Islet of Langerhans (tissue), 1 donor: ENCODE measurements around the gene MAGI1.
A peak's percentile ranks its signal among the peaks of the same experiment; 100 is the strongest.

Experiments
- FAIRE-seq: peaks from one replicate; lab custom pipeline; 2011; peaks lifted over from hg19 to GRCh38; lab: Jason Lieb, UNC

MAGI1 gene

DNA sequence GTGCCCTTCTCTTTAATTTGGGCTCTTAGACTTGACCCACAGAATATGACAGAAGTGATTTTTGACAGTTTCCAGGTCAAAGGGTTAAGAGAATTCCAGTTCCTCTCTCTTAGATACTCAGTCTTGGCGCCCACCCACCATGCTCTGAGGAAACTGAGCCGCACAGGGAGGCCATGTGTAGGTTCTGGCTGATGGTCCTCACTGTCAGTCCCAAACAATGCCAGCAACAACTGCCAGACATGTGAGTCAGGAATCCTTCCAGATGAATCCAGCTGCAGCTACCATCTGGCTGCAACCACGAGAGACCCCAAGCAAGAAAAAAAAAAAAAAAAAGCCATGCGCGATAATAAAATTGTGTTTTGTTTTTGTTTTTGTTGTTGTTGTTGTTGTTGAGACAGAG lies 326.6 kb downstream of the MAGI1 start:
- no peak for FAIRE-seq

DNA sequence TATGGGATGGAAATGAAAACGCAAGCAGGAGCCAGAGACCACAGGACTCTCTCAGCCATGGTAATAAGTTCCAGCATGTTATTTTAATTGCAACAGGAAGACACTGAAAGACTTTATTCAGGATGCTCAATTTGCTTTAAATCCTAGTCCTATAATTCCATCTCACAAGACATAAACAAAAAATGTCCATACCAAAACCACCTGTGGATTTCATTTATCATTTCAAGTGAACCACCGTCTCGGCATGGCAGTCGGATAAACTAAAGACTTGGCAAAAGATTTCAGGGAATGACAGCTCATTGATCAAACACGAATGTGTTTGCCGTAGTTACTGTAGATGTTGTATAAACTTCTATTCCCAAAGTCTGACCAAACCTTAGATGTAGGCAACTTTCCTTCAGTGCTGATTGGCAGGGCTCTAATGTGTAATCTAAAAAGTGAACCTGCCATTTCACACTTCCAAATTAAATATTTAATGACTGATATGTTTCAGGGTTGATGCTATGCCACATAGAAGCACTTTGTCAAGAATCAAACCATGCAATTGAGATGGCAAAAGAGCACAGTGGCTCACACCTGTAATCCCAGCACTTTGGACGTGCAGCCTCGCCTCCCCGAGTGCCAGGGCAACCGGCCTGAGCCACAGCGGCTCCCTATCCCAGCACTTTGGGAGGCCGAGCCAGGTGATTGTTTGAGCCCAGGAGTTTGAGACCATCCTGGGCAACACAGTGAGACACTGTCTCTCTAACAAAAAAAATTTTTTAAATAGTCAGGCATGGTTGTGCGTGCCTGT lies 331.7 kb downstream of the MAGI1 start:
- FAIRE-seq: no peak

DNA sequence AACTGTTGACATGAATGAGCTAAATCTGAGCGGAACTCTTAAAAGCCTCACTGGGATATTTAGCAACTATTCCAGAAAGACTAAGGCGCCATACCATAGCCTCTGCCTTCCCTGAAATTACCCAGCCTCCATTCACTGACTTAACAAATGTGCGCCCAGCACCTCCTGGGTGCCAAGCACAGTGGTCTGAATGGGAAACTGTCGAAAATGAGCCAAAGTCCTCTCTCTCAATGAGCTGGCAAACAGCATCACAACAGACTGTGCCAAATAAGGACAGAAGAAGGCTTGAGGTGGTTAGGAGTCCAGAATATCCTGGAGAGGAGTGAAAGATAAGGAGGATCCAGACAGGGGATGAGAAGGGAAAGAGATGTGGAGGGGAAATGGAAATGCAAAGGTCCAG lies 332.4 kb downstream of the MAGI1 start:
- FAIRE-seq: no peak

DNA sequence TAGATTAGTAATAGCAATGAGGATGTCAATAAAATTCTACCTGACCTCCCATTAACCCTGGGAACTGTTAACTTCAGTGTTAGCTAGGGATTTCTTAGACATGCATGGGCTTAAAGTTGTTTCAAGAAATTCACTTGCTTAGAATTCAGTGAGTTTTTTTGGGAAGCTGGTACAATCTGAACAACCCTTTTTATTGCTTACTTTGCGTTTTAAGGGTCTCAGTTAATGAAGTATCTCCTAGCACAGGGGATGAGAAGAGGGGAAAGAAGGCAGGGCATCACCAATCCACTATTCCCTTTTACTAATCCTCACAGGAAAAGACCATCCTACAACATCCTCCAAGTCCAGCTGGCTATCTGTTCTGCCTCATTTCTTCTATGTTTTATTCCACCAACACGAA lies 334.9 kb downstream of the MAGI1 start:
- FAIRE-seq: no peak

DNA sequence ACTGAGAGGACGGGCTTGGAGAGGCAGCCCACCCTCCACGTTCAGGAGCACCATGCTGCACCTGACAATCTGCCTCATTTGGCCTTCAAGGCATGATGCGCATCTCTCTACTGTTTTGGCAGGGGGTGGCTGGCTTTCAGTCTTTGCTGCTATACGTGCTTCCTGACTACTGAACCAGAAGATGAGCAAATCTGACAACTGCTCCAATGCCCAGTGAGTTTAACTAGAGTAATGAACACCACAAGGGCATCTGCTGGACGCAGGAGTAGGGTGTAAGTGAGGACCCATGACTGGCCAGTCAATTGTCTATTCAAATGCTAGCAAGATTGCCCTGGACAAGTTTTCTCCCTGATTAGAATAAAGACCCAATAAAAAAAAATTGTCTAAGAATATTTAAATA lies 335.7 kb downstream of the MAGI1 start:
- no peak for FAIRE-seq

DNA sequence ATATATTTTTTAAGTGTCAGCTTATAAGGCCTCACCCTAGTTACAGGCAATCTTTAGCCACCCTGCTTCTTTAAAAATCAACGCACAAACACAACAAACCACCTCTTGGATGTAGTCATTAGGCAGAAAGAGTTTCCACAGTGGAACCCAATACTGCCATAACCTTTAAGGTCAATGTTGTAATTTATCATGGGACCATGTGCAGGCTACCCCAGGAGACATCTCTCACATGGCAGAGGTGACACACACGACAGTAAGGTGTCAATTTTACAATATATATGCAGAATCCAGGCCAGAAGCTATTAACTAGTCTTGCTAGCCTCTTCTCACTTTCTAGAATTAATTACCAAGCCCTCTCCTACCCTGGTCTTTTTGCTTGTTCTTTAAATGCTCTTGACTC lies 336.5 kb downstream of the MAGI1 start:
- no peak for FAIRE-seq

DNA sequence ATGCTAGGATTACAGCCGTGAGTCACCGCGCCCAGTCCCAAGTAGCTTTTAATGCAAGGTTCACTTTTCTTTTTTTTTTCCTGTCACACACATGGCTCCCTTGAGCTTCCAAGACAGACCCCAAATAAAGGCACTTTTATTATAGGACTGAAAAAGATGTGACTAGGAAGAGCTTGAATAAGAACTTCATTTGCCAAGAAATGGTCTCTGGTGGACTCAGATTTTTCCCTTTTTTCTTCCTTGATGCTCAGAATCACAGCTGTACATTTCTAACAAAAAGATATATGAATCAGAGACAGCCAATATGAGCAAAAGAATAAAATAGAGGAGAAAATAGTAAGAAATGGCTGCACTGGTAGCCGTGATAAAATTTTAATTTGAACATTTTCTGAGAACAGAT lies 337.2 kb downstream of the MAGI1 start:
- FAIRE-seq: no peak

DNA sequence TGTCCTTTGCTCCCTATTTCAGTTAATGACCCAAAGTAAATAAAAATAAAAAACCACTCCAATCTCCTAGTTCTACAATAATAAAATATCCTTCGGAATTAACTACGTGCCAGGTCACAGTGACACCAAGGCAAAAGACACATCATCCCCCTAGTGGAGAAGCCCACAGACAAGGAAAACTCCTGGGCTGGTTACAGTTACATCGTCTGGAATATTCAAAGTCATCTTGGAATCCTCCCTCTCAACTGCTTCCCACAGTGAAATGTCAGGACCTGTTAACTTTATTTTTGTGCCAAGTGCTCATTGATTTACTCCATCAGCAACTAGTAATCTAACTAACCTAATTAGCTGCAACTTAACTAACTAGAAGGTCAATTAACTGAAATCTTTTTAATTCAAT lies 349.3 kb downstream of the MAGI1 start:
- no peak for FAIRE-seq

DNA sequence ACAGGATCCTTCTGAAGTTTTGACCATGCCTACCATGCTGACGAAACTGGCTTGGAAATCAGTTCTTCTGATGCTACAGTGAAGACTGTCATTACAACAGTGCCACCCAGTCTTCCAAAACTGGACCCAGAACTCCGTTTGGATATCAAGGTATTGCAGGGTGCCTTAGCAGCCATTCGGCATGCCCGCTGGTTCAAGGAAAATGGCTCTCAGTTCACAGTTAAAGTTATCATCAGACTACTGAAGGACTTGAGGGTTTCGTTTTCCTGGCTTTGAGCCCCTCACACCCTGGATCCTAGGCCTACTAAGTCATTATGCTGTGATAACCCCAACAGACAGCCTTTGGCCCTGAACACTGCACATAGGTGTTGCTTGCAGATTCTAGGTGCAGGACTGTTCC lies 351.0 kb downstream of the MAGI1 start:
- no peak for FAIRE-seq

DNA sequence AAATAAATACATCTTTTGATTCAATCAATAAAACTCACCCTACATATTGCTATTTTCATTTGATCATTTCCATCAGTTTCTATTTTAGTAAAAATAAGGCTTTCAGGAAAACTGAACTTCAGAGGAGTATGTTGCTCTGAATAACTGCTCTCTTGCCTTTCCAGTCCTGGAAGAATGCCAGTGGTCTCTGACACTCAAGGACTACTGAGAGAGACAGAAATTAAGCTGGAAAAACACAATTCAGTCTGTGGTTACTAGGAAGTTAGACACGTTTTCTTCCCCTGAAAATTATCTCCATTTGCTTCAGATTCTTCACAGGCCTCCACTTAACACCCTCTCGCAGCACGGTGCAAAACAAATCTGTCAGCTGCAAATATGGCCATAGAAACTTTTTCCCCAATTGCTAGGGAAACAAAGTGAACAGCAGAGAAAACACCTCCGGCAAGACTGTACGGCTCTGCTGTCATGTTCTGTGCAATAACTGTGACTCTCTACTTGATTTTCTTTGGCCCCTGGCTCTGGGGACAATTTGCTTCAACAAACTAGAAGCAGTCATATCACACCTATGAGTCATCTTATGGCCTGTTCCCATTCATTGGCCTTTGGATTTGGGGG lies 353.0 kb downstream of the MAGI1 start:
- FAIRE-seq: peak; percentile 93

DNA sequence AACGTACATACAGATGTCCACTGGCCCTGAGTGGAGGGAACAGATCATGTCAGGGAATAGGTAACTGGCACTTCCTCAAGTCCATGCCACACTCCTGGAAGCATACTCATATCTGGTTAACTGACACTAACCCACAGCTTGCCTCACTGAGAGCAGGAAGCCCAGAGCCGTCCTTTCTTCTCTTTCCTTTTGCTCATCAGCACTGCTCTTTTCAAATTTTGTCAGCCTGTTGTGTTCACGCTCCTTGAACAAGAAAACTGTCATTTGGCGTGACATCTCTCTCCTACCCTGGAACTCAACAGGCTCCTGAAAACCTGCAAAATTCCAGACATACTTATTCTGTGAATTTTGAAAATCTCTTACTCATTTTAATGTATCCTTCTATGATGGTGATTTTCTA lies 360.2 kb downstream of the MAGI1 start:
- FAIRE-seq: no peak

DNA sequence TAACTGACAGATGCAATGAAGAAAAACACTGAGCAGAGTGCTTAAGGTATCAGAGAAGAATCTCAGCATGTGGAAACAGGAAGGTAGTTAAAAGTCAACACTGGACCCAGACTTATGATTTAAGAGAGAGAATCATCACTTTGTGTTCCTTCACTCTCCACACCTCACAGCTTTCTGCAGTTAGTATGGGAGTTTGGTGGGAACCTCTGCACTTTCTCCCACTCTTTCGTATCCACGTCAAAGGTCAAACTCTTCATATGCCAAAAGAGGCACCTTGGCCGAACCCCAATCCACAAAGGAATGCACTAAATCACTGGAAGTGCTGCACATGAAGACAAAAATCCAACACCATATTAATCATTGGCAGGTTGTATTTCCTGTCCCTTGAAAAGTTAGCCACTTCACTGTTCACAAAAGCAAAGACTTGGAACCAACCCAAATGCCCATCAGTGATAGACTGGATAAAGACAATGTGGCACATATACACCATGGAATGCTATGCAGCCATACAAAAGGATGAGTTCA lies 361.2 kb downstream of the MAGI1 start:
- FAIRE-seq: no peak

DNA sequence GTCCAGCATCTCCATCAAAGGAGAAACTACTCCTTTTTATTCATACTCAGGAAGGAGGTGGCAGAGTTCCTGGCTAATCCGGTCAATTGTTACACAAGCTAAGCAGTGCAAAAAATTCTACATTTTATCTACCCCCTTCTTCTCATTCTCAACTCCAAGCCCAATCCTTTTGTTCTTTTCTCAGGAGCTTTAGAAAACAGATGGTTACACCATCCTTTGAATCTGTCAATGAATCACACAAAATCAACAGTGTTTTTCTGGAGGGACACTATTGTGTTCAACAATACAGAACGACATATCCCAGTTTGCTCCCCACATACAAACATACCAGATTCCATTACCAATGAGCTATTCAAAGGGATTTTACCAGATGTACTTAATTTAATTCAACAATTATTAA lies 362.1 kb downstream of the MAGI1 start:
- FAIRE-seq: peak; percentile 41

DNA sequence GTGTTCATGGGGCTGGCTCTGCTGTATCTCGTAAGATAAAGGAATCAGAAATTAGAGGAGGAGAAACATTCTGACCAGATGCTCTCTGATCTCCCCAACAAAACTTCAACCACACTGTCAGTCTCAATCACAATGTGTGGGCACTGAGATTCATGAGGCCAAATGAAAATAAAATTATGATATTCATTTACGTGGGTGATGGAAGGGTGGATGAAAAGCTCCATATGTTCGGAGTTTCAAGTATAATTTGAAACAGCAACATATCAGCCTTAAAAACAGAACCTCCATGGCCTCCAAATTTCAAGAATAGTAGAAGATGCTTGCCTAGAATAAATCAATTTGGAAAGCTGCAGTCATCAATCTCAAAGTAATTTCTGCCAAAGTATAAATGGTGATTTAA lies 363.7 kb downstream of the MAGI1 start:
- FAIRE-seq: no peak

DNA sequence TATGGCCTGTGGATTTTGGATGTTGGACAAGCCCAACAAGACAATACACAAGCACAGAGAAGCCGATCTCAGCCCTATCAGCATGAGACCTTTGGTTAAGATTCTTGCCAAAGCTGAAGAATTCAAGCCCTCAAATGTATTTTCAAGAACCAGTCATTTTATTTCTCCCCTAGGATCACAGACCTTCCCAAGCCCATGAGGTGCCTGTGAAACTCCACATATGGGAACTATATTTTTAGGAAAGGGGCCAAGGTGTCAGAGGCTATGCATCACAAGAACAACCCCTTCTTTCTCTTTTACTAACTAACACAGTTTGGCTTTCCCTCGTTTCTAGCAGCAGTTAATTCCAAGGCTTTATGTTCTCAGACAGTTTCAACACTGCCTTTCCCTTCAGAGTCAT lies 364.5 kb downstream of the MAGI1 start:
- no peak for FAIRE-seq

DNA sequence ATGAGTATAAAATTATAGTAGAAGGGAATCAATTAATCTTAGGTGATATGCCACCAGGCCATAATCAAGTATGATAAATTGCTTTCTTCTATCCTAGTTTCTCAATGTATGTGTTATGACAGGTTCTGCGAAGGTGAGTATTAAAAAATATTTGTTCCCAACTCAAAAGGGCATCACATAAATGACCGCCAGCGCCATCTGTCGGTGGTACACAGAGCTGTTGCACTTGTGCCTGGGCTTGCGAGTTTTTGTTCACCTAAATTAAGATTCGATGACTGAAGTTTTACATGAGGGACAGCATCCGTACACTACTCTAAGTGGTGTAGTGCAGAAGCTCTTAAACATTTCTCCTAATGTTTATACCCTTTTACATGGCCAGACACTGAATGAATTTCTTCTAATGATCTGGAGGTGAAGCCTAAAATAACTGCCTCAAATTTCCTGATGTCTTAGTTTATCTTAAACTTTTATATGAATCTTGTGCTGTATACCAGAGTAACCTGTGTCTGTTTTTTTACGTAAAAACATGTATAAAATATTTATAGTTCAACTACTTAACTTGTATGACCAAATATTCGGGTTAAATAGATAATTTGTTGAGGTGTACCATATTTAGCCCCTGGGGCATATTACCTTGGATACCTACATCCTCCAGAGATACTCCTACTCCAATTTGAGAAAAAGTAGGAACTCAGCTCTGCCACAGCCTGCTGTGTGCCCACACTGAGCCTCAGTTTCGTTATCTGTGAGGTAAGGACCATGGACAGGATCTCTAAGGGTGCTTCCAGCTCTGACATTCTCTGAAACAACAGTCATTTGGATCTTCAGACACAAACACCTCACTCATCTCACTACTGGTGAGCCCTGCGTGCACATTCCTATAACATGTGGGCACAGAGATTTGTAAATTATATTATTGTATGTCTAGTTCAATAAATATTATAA lies 365.6 kb downstream of the MAGI1 start:
- FAIRE-seq: peak; percentile 62

DNA sequence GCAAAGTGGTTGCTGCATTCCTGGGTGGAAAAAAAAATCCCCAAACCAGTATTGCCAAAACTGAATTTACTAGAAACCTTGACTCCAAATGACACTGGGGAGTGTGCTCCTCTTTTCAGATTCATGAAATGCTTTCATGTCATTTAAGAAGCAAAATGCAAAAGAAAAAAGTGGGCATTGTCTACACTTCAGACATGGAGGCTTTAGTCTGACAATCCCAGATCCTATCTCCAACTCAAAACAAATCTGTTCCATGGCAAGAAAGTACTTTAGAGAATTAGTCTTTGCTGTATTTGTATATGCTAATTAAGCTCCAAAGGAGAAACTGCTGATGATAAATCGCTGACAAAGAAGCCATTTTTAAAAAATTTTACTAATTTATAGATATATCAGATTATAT lies 366.7 kb downstream of the MAGI1 start:
- no peak for FAIRE-seq

DNA sequence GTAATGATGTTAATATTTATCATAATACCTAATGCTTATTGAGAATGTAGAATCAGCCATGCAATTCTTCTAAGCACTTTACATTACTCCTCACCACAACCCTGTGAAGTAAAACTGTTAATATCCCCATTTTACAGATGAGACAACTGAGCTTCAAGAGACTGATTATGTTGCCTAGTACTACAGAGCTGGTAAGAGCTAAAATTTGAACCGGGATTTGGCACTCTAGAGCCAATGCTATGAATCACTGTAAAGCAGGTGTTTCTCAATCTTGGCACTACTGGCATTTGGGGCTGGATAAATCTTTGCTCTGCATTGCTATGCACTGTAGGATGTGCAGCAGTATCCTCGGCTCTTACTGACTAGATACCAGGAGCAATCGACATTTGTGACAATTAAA lies 367.7 kb downstream of the MAGI1 start:
- no peak for FAIRE-seq

DNA sequence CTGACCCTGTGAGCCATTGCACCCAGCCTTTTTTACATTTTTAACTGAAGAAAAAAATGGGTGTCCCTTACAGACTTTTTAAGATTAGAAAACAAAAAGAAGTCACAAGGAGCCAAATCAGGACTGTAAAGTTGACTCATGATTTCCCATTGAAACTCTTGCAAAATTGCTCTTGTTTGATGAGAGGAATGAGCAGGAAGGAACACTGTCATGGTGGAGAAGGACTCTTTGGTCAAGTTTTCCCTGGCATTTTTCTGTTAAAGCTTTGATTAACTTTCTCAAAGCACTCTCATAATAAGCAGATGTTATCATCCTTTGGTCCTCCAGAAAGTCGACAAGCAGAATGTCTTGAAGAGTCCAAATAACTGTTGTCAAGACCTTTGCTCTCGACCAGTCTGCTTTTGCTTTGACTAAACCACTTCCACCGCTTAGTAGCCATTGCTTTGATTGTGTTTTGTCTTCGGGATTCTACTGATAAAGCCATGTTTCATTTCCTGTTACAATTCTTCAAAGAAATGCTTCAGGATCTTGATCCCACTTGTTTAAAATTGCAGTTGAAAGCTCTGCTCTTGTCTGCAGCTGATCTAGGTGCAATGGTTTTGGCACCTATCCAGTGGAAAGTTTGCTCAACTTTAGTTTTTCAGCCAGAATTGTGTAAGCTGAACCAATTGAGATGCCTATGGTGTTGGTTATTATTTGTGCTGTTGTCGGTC lies 369.4 kb downstream of the MAGI1 start:
- no peak for FAIRE-seq

DNA sequence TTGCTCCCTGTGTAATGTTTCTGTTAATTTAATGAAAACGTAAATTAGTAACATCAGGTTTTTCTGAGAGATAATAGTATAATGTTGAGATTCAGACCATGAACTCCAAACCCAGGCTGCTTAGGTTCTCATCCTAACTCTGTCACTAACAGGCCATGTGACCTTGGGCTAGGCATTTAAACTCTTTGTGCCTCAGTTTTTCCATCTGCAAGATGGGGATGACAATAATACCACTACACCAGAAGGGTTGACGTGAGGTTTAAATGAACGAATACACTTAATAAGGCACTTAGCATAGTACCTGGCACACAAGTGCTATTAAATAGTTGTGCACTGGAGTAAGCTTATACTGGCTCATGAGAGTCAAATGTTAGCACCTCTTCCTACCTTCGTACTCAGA lies 370.8 kb downstream of the MAGI1 start:
- FAIRE-seq: no peak

DNA sequence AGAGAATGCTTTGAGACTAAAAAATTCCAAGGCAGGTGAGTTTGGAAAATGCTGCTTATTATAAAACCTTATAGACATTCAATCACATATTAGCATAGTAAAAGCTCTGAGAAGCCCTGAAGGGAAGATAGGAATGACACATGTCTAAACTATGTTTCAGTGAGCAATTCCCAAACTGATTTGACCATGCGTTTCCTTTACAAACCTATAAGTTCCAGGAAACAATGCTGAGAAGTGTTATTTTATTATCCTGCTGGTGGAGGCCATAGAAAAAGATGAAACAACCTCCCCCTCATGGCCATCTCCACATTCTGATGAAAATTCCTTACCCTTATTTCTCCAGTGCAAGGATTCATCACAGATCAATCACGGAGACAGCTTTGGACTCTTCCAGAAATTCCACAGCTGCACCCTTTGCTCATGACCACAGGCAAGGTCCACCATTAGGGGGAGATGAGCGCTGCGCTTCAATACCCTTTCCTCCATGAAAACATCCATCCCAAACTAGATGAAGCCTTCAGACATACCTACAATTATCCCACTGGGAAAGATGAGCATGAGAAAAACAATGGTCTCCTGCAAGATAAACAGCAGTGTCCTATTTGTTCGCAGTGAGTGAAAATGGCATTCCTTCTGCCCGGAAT lies 372.1 kb downstream of the MAGI1 start:
- FAIRE-seq: no peak

DNA sequence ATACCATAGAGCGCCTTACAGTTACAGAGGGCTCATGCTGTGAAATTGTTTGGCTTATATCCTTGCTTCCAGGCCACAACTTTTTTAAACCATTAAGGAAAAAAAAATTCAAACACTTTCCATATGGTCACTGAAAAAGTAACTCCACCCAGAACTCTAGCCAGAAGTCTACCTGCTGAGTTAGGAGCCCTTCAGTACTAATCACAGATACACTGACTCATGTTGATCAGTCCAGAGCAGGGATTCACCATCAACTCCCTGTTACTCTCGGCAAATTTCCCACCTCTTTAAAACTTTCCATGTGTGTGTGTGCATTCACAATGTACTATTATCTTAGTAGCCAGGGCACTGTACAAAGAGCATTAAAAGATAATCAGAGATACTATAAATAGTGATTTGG lies 372.8 kb downstream of the MAGI1 start:
- no peak for FAIRE-seq
